ENCODE results near the gene VSX1. TPM values are rescaled to one million over a fixed set of nuclear protein-coding genes. Genes with fewer than 3 reads are reported as not detected.
A peak's percentile ranks its signal among the peaks of the same experiment; 100 is the strongest.

VSX1 gene
- total RNA-seq, 1 donor from 2014 or later, result not detected

DNA sequence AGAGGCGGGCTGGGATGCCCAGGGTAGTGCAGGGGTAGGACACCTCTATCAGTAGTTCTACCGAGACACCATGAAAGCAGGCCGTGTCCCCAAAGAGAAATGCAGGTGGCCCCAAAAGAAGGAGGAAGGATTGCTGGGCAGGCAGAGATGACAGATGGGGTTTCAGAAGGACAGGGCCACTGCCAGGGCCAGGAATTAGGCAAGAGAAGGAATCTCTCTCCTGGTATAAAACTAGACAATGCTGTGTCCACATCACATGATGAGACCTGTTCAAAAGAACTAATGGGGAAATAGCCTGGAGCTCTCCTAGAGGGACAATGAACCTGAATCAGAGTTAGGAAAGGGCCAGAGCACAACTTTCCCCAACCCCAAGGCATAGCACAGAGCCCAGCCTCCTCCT is 21.6 kb upstream of the VSX1 start:
- no peak for DNase-seq (ENCODE audit: low spot score)
- no peaks in the 10 kb centered on the region for H3K36me3 Mint-ChIP-seq (ENCODE audit: low read depth)
- H3K4me1 Mint-ChIP-seq (ENCODE audit: low read depth), result peaks cover 24% of the 10 kb centered on the region
- H3K27ac Mint-ChIP-seq, result no peak overlapping the region
- peaks cover 28% of the 10 kb centered on the region for H3K27me3 Mint-ChIP-seq (ENCODE audit: low read depth)
- H3K9me3 Mint-ChIP-seq, result no peaks in the 10 kb centered on the region
- intact Hi-C loops (cut with micrococcal nuclease), result no loop called here
- H3K4me3 Mint-ChIP-seq (ENCODE audit: low read depth), result no peak overlapping the region

DNA sequence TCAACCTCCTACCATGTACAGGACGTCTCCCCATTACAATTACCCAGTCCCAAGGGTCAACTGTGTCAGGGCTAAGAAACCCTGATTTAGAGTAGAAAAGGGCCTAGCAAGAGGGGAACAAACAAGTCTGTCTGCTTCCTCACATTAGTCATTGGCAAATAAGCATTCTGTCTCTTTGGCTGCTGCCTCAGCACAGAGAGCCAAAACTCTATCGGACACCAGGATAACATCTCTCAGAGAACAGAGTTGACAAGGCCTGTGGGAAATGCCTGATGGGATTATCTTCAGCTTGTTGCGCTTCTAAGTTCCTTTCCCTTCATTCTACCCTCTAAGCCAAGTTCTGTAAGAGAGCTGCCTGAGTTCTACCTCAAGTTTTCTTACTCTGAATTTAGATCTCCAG is 19.0 kb upstream of the VSX1 start:
- Mint-ChIP-seq H3K4me3 (ENCODE audit: low read depth) (no peak overlapping the region), H3K4me1 (ENCODE audit: low read depth) (peaks cover 22% of the 10 kb centered on the region)

DNA sequence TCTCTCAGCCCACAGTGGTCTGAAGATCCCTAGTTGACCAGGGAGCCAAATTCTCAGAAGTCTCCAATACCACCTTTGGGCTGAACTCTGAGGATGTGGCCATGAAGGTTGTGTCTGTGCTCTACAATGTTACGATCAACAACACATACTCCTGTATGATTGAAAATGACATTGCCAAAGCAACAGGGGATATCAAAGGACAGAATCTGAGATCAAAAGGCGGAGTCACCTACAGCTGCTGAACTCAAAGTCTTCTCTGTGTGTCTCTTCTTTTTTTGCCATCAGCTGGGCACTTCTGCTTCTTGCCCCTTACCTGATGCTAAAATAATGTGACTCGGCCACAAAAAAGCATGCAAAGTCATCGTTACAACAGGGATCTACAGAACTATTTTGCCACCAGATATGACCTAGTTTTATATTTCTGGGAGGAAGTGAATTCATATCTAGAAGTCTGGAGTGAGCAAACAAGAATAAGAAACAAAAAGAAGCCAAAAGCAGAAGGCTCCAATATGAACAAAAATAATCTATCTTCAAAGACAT is 17.7 kb upstream of the VSX1 start:
- no peak overlapping the region for H3K4me3 Mint-ChIP-seq (ENCODE audit: low read depth)
- H3K4me1 Mint-ChIP-seq (ENCODE audit: low read depth), result peaks cover 22% of the 10 kb centered on the region
- no peaks in the 10 kb centered on the region for H3K36me3 Mint-ChIP-seq (ENCODE audit: low read depth)
- no peak overlapping the region for H3K27ac Mint-ChIP-seq
- H3K27me3 Mint-ChIP-seq (ENCODE audit: low read depth), result peaks cover 13% of the 10 kb centered on the region
- no peak for DNase-seq (ENCODE audit: low spot score)
- no peaks in the 10 kb centered on the region for H3K9me3 Mint-ChIP-seq
- intact Hi-C loops (cut with micrococcal nuclease), result no loop called here

More for the DNA sequence above, 19.0 kb upstream of the VSX1 start:
- H3K36me3 Mint-ChIP-seq (ENCODE audit: low read depth), result no peaks in the 10 kb centered on the region
- no peak for DNase-seq (ENCODE audit: low spot score)
- intact Hi-C loops (cut with micrococcal nuclease), result no loop called here
- no peak overlapping the region for H3K27ac Mint-ChIP-seq
- peaks cover 10% of the 10 kb centered on the region for H3K27me3 Mint-ChIP-seq (ENCODE audit: low read depth)
- H3K9me3 Mint-ChIP-seq, result no peaks in the 10 kb centered on the region

DNA sequence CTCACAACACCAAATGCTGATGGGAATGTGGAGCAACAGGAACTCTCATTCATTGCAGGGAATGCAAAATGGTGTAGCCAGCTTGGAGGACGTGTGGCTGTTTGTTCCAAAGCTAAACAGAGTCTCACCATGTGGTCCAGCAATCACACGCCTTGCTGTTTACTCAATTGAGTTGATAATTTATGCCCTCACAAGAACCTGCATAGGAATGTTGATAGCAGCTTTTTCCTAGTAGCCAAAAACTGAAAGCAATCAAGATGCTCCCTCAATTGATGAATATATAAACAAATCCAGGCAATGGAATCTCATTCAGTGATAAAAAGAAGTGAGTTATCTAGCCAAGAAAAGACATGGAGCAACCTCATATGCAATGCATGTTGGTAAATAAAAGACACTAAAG is 15.6 kb upstream of the VSX1 start:
- H3K4me1 Mint-ChIP-seq (ENCODE audit: low read depth), result peaks cover 22% of the 10 kb centered on the region
- peaks cover 15% of the 10 kb centered on the region for H3K27me3 Mint-ChIP-seq (ENCODE audit: low read depth)
- no peaks in the 10 kb centered on the region for H3K9me3 Mint-ChIP-seq
- no peak overlapping the region for H3K27ac Mint-ChIP-seq
- intact Hi-C loops (cut with micrococcal nuclease), result no loop called here
- H3K36me3 Mint-ChIP-seq (ENCODE audit: low read depth), result no peaks in the 10 kb centered on the region
- no peak overlapping the region for H3K4me3 Mint-ChIP-seq (ENCODE audit: low read depth)
- no peak for DNase-seq (ENCODE audit: low spot score)

DNA sequence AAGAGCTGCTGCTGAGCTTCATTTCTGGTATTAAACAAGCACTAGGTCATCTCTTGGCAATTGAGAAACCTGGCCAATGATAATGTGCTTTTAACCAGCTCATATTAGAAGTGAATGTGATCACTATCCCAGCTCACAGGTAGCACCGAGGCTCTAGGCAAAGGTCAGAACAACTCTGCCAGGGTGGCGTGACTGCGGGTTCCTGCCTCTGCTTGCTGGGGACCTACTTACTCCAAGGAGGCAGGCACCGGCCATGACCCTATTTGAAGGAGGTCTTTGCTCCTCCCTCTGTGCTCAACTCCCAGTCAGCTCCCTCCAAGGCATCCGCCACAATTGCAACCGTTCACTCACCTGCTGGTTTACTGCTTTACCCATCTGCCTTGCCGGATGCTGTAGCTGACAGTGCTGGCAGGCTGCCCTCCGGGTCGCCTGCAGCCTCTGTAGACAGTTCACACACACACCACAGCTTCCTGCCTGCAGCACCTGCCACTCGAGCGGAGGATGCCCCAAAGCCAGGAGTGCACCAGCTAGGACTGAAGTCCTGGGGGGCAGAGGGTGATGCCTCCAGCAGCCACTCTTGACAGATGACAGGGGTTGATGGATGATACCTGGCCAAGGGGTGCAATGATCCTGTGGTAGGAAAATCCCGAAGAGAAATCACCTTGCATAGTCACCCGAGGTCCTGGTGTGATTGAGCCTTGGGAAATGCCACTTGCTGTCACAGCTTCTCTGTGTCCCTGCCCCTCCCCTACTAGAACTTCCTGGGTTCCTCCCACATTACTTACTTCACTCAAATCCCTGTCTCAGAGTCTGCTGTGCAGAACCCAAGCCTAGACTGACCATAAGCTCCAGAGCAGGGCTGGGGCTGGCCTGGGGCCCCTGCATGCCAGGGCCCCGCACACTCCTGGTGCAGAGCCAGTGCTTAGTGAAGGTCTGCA is 8.8 kb upstream of the VSX1 start:
- Mint-ChIP-seq H3K4me1 (ENCODE audit: low read depth) (peaks cover 20% of the 10 kb centered on the region), H3K27me3 (ENCODE audit: low read depth) (peaks cover 21% of the 10 kb centered on the region), H3K4me3 (ENCODE audit: low read depth) (no peak overlapping the region), H3K27ac (no peak overlapping the region), H3K9me3 (no peaks in the 10 kb centered on the region), H3K36me3 (ENCODE audit: low read depth) (no peaks in the 10 kb centered on the region)
- DNase-seq (ENCODE audit: low spot score), result peak; percentile 46
- intact Hi-C loops (cut with micrococcal nuclease), result no loop called here

DNA sequence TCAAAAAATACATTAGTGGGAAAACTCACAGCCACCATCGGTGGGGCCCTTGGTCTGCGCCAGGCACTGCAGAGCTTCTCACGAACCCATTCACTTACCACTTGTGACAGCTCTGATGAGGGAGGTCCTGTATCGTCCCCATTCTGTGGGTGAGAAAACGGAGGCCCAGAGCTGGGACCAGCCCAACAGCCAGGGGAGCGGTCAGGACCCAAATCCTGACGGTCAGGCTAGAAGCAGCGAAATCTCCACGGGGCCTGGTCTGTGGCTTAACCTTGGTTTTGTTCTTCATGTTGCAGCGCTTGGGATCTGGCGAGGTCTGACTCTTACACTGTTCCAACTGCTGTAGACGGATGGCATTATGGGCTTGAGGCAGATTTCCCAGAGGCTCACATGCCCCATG is 7.7 kb upstream of the VSX1 start:
- Mint-ChIP-seq H3K9me3 (no peaks in the 10 kb centered on the region), H3K4me1 (ENCODE audit: low read depth) (peaks cover 20% of the 10 kb centered on the region), H3K27me3 (ENCODE audit: low read depth) (peaks cover 25% of the 10 kb centered on the region), H3K27ac (no peak overlapping the region), H3K36me3 (ENCODE audit: low read depth) (no peaks in the 10 kb centered on the region), H3K4me3 (ENCODE audit: low read depth) (no peak overlapping the region)
- intact Hi-C loops (cut with micrococcal nuclease), result no loop called here
- DNase-seq (ENCODE audit: low spot score), result no peak

DNA sequence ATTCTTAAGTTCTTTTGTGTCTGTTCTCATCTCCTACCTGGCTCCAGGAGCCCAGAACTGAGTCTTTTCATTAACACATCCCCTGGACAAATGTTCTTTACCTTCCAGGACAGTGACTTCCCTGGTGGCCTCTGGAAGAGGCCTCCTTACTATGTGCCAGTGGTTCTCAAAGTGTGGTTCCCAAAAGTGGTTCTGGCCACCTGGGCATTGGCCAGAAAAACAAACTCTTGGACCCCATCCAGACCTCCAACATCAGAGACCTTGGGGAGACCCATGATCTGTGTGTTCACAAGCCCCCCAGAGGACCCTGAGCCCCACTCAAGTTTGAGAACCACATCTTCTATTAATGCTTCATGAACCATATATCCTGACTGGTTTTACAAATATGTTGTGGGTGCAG is 7.2 kb upstream of the VSX1 start:
- no peak for DNase-seq (ENCODE audit: low spot score)
- Mint-ChIP-seq H3K9me3 (no peaks in the 10 kb centered on the region), H3K36me3 (ENCODE audit: low read depth) (no peaks in the 10 kb centered on the region), H3K4me1 (ENCODE audit: low read depth) (peaks cover 20% of the 10 kb centered on the region), H3K4me3 (ENCODE audit: low read depth) (no peak overlapping the region), H3K27ac (no peak overlapping the region), H3K27me3 (ENCODE audit: low read depth) (peaks cover 31% of the 10 kb centered on the region)
- intact Hi-C loops (cut with micrococcal nuclease), result no loop called here

DNA sequence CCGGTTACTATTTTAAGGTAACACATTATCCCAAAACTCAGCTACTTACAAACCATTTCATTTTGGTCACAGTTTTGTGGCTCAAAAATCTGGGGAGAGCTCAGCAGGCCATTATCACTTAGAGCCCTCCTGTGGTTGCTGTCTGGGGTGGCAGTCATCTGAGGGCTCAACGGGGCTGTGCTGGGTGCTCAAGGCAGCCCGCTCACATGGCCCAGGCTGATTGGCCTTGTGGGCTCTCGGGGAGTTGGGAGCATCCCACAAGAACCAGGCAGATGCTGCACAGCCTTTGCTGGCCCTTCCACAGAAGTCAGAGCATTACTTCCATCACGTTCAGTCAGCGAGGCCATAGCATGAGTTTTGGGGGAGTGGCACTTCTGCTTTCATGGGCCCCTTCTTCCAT is 6.3 kb upstream of the VSX1 start:
- DNase-seq (ENCODE audit: low spot score), result no peak
- Mint-ChIP-seq H3K4me3 (ENCODE audit: low read depth) (no peak overlapping the region), H3K4me1 (ENCODE audit: low read depth) (peaks cover 23% of the 10 kb centered on the region), H3K27me3 (ENCODE audit: low read depth) (peaks cover 37% of the 10 kb centered on the region), H3K9me3 (no peaks in the 10 kb centered on the region), H3K36me3 (ENCODE audit: low read depth) (no peaks in the 10 kb centered on the region), H3K27ac (no peak overlapping the region)
- intact Hi-C loops (cut with micrococcal nuclease), result no loop called here

DNA sequence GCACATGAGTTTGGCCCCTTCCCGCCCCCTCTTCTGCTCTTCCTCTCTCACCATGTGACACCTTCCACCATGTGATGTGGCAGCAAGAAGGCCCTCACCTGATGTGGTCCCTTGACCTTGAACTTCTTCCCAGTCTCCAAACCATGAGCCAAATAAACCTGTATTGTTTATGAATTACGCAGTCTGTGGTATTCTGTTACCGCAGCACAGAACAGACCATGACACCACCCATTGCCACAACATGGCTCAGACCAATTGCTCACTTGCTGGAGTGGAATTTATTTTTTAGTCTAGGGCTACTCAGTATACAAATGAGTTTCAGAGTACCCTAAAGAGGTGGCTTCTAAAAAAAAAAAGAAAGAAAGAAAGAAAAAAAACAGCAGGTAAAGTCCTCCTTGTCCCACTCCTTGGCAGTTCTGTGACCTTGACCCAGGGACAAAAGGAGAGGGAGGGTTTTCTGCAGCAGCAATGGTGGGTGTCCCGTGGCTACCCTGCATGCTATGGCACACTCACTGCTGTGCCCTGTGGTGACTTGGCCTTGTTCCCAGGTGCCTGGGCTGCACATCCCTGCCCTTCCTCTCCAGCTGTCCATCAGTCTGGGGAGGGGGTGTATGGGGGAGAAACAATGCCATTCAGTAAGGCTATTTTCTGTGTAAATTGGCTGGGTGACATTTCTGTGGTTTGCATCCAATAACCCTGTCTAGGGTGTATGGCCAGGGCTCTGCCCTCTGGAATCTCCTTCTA is 5.4 kb upstream of the VSX1 start:
- Mint-ChIP-seq H3K4me3 (ENCODE audit: low read depth) (no peak overlapping the region), H3K9me3 (no peaks in the 10 kb centered on the region), H3K4me1 (ENCODE audit: low read depth) (peaks cover 26% of the 10 kb centered on the region), H3K36me3 (ENCODE audit: low read depth) (no peaks in the 10 kb centered on the region), H3K27ac (no peak overlapping the region), H3K27me3 (ENCODE audit: low read depth) (peaks cover 43% of the 10 kb centered on the region)
- intact Hi-C loops (cut with micrococcal nuclease), result no loop called here
- no peak for DNase-seq (ENCODE audit: low spot score)

DNA sequence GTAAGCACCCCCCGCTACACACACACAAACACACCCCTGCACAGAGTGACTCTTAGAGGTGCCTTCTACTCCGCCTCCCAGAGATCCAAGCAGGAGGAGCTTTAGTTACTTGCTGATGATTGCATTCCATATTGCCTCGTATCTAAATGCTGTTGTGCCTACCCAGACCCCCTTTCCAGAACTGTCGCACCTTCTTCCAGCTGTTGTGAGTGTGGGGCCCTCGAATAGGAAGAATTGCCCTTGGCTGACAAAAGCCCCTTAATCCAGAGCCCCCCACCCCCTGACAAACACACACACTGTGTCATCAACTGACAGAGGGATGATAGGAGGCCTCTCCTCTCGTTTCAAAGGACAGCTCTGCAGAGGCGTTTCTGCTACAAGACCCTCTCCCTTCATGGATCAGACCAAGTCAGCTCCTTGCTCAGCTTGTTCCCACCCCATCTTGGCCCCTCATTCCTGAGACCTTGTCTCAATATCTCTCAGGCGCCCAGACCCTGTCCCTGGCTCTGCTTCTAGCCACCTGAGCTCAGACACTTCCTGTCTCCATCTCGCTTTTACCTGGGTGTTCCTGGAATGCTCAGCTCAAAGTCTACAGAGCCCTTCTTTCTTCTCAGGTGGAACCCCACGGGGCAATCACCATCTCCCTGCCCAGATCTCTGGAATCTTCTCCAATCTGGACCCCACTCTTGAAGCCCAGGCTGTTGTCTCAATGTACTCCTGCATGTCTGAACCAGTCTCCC is 4.0 kb upstream of the VSX1 start:
- intact Hi-C loops (cut with micrococcal nuclease), result no loop called here
- Mint-ChIP-seq H3K4me3 (ENCODE audit: low read depth) (no peak overlapping the region), H3K36me3 (ENCODE audit: low read depth) (no peaks in the 10 kb centered on the region), H3K4me1 (ENCODE audit: low read depth) (peaks cover 15% of the 10 kb centered on the region), H3K27ac (no peak overlapping the region), H3K9me3 (no peaks in the 10 kb centered on the region), H3K27me3 (ENCODE audit: low read depth) (peaks cover 52% of the 10 kb centered on the region)
- no peak for DNase-seq (ENCODE audit: low spot score)

DNA sequence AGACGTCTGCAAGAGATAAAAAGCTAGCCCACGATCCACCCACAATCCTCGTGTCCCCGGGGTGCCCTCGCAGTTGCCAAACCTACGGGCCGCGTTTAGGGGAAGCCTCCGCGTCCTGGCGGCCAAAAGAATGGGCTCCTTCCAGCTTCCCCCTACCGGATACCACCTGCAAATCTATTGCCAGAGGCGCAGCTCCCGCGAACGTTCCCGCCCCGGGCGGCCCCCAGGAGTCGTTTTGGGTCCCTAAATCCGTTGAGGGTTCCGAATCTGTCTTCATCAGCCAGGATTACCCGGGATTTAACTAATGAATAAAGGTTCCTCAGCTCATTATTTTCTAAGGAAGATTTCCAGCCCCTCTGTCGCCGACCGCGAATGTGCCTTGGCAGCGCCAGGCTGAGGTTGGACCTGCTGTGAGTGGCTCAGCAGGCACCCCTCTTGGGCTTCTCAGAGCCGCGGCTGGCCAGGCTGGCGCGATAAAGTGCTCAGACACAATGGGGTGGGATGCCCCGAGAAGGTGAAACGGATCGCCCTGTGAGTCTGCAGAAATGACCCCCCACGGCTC is 2.8 kb upstream of the VSX1 start:
- DNase-seq (ENCODE audit: low spot score), result no peak
- Mint-ChIP-seq H3K9me3 (no peaks in the 10 kb centered on the region), H3K27me3 (ENCODE audit: low read depth) (peaks cover 63% of the 10 kb centered on the region), H3K4me1 (ENCODE audit: low read depth) (peaks cover 6% of the 10 kb centered on the region), H3K4me3 (ENCODE audit: low read depth) (no peak overlapping the region), H3K27ac (no peak overlapping the region), H3K36me3 (ENCODE audit: low read depth) (no peaks in the 10 kb centered on the region)
- intact Hi-C loops (cut with micrococcal nuclease), result no loop called here
